GM21515 (cell line): ENCODE data around the gene CXCL9.
"Not testable (repeated sequence)": the region's sequence is repeated elsewhere in the genome, so short reads cannot be mapped to it uniquely, and the experiment has no call there.

Experiments used
- ATAC-seq: cut with Tn5 transposase; IDR thresholded peaks from one replicate; pipeline ENCODE4 v1.9.1; 2021; ENCODE audit not compliant: unreplicated experiment

Gene CXCL9

DNA sequence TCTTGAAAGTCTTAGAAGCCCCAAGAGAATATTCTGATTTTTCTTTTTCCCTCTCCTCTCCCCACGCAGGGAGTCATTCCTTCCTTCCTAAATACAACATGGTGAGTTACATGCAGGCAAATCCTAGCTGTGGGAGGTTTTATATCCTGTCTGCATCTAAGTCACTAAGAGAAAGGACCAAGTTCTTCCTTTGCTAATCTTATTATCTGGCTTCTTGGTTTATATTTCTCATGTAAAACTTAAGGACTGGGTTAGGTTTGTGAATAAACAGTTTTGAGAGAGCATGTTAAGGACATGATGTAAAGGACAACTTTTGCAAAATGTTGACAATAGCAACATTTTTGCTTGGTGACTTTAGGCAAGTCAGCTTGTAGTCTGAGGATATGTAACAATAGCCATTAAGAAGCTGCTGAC is 5.1 kb upstream of the CXCL9 start:
- no peak for ATAC-seq

DNA sequence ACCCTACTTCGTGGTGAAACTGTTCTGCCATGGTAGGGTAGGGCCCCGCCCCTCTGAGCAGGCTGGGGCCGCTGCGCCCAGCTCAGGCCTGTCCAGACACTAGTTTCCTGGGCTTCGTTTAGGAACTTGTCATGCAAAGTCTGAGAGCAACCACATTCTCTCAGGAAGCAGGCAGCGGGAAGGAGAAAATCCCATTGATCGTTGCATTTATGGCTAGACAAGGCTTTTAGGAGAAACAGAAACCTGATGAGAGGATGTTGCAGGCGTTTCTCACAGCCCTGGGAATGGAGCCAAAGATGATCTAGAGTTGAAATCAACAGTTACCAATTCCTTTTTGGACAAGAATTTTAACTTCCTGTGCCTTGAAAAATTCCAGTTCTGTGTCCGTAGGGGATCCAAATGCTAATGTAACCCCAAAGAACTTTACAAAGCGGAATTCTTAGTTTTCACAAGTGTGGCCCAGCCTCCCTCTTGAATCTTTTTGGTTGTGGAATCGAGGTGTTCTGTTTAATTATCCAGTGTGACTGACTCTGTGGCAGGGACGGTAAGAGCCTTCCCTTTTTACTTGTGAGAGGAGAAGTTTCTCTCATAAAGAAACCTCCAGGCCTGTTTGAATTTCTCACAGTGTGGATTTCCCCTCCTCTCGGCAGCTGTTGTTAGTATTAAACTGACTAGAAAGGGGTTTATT is 4.5 kb upstream of the CXCL9 start:
- ATAC-seq, result peak; percentile 54

DNA sequence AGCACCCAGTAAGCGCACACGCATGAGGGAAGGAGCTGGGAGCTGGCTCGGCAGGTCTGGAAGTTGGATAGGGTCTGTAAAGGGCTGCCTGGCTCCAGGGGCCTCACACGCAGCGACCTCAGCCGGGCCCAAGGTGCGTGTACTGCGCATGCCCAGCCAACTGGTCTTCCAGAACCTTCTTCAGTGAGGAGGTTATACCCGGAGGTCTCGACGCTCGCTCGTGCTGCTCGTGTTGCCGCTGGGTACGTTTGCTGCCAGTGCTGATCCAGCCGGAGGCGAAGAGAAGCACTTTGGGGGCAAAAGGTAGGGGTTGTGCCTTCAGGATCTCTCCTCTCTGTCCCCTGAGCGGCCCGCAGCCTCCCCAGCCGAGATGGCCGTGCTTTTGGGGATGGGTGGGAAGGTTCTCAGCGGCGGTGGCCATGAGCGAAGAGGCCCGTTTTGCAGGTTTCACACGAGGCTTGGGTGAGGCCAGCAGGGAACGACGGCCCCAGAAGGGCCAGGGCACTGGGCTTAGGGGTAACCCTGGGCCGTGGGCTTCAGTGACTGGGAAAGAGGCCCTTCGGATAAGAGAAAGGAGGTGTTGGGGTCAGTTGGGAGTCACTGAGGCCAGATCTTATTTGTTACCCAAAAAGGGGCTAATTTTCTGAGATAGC is 3.8 kb upstream of the CXCL9 start:
- ATAC-seq, result no peak

DNA sequence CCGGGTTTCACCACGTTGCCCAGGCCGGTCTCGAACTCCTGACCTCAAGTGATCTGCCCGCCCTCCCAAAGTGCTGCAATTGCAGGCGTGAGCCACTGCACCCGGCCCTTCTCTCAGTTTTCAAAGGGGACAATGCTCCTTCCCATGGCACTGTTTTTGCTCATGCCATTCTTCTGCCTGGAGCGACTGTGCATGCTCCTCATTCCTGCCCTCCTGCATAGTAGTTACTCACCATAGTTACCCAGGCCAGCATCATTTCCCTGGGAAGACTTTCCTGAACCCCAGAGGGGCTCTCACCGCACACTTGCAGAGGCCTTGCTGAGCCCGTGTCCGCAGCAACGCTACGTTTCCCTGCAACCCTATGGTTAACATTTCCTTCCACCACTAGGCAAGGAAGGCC is 3.3 kb upstream of the CXCL9 start:
- no peak for ATAC-seq

DNA sequence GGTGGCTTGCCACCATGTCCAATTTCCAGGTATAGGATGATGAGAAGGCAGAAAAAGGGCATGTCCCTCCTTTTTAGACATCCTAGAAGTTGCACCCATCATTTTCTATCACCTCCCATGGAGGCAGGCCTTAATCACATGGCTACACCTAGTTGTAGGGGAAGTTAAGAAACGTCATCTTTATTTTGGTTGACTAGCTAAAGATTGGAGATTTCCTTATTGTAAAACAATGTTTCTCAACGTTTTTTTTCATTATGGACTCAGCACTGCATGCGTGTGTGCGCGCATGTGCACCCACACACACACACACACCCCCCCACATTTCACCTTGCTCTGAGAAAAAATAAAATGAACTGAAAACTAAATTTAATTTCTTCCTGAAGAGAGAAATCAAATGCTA is 2.0 kb upstream of the CXCL9 start:
- no peak for ATAC-seq

DNA sequence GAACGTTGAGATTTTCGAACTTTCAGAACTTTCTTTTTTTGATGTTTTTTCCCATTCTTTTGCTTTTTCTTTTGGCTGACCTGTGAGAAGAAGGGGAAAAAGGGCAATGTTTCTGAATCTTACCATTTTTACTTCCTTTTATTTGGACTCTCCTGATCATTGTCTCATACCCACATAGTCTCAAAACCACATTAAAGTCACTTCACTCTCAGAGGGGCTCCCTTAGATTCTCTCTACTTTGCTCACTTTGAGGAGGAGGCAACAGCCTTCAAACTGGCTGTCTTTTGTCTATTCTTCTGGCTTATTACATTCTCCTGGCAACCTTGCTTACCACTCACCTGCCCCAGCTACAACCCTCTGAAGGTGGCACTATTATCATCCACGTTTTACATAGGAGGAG is 3.7 kb downstream of the CXCL9 start:
- ATAC-seq, result no peak

DNA sequence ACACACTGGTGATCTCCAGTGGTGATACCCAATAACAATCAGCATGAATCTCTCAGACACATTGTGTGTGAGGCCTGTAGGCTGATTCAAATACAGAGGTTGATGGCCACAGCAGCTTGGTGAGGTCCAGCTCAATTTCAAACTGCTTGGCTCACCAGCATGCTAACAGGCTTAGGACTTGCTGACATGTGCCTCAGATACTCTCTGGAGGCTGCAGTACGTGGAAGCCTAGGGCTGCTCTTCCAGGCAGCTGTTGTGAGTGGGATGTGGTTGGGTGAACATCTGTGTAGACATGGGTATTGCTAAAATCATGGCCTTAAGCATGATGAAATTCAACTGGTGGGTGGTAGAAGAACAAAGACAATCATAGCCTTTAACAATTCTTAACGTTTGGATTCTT is 4.3 kb downstream of the CXCL9 start:
- no peak for ATAC-seq

DNA sequence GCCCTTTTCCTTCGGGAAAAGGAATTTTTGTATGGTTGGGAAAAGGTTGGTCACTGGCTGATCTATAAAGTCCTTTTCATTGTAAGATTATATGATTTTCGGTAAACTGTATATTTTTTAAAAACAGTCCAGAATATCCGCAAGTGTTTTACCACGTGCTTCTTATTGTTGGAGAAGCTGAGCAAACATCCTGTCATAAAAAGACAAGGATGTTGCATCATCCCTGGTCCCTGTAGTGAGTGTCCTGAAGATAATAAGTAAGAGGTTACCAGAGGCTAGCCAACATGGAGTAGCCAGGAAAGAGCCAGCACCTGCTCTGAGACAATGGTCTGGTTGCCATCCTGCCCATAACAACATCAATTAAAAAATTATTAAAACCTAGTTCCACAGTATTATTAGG is 5.1 kb downstream of the CXCL9 start:
- no peak for ATAC-seq

DNA sequence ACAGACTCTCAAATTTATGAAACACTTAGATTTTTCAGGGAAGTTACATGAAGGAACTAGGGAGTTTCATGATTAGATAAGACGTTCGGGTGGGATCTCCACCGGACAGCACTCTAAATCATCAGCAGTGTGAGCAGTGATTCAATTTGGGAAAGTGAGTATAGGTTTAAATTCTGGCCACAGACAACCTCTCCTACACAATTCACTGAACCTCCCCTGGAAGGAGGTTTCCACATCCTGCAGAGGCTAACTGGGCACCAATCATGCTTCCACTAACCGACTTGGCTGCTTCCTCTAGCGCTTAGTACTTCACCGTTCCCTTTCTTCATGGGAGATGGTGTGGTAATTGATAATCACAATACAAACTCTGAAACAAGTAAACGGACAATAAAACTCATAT is 5.6 kb downstream of the CXCL9 start:
- ATAC-seq, result no peak

DNA sequence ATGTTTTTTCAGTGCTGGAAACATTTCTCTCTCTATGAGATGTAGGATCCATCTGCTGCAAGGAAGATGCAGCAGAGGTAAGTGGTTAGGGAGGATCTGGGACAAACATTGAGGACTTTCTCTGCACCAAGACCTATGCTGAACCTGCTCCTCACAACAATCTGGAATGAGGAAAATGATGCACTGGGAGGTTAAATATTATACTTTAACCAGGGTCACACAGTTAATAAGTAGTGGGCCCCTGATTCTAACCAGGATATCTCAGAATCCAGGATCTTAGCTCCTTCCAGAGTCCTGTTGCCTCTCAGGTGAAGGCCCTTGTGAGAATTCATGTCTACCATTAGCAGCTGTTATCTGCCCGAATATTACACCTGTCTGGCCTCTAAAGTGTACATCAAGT is 7.0 kb downstream of the CXCL9 start:
- ATAC-seq, result no peak

DNA sequence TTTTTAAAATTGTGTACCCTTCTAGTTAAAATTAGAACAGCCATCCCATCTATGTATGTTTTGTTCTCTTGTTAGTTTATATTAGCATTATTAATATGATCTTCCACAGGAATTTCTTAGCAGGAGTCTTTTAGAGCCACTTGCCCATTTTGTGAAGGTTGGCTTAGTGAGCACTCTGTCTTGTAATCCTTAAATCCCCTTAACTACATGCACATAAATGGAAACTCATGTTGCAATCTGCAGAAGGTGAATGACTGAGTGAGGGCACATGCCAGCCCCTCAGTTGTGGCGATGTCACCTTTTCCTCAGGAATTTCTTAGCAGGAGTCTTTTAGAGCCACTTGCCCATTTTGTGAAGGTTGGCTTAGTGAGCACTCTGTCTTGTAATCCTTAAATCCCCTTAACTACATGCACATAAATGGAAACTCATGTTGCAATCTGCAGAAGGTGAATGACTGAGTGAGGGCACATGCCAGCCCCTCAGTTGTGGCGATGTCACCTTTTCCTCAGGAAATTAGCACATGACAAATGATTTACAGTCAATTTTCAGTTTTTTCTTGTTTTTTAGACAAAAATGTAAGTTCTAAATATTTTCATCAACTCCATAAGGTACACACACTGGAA is 8.7 kb downstream of the CXCL9 start:
- ATAC-seq, result not testable (repeated sequence)

DNA sequence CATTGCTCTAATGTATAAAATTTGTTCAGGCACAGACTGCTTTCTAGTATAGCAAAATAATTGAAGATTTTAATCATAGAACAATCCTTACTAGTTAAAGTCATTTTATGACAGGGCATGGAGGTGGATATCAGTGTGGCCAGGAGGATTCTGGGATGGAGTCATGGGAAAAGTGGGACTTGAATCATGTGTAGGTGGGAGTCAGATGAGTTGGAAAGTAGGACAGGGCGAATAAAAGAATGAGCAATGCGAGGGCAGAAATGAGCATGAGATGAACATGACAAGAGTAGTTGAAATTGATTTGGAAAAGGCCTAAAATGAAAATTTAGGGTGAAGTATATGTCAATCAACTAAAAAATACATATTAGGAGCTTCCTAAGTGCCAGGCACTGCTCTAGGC is 9.4 kb downstream of the CXCL9 start:
- no peak for ATAC-seq

DNA sequence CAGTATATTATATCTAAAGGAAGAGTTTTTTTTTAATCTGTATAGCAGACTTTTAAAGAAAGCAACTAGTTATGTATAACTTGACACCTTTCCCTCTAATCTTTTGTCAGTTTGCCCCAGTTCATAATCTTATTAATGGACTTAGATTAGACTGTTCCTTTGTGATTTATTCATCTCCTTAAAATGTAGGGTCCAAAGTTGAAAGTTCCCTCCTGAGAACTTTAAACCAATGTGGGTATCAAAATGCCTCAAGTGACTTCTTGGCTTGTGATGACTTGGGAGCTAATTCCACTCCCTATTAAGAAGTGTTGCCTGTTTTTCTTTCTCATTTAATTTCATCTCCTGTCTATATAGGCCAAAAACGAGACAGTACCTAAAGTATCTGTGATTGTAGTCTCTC is 10.2 kb downstream of the CXCL9 start:
- no peak for ATAC-seq

DNA sequence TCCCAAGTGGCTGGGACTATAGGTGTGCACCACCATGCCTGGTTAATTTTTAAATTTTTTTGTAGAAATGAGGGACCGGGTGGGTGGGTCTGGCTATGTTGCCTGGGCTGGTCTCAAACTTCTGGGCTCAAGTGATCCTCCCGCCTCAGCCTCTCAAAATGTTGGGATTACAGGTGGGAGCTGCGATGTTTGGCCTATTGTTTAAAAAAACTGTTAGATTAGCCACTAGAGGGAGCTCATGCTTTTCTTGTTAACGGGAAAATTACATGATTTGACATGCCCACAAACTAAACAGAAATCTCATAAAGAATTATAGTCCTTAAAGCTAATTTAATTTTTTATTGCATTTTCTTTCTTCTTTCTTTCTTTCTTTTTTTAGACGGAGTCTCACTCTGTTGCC is 11.6 kb downstream of the CXCL9 start:
- no peak for ATAC-seq

DNA sequence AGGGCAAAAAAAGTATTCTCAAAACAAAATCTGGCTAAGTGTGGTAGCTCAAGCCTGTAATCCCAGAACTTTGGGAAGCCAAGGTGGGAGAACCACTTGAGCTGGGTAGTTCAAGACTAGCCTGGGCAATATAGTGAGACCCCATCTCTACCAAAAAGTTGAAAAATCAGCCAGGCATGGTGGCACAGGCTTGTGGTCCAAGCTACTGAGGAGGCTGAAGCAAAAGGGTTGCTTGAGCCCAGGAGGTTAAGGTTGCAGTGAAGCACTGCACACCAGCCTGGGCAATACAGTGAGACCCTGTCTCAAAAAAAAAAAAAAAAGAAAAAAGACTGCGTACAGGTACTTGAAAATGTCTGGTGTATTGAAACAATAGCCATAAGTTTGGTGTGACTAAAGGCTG is 14.8 kb downstream of the CXCL9 start:
- ATAC-seq, result no peak

DNA sequence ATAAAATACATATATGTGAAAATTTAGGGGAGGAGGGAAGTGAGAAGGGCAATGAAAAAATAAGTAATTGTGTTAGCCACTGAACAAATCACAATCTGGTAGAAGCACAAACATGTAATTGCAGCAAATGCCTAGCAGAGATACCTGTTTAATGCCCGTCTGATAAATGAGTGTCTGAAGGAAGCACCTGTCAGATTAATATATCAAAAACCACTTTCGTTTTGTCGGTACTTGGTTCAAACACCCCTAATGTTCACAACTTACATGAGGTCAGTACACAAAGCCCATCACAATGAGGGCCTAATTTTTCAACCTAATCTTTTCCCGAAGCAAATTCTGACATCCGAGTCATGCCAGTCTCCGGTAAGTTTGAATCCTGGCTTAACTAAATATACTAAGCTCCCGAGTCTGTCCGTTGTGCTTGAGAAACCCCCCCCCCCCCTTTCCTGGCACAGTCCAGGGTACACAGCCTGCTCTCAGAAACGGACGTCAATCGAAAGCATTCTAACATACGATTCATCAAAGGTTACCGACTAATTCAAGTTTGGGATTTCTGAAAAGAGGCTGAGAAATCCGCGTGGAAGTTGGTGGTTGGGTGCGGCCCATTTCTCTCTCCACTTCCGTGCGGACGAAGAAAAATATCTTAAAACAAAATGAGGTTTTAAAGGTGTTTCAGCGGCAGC is 17.3 kb downstream of the CXCL9 start:
- no peak for ATAC-seq

DNA sequence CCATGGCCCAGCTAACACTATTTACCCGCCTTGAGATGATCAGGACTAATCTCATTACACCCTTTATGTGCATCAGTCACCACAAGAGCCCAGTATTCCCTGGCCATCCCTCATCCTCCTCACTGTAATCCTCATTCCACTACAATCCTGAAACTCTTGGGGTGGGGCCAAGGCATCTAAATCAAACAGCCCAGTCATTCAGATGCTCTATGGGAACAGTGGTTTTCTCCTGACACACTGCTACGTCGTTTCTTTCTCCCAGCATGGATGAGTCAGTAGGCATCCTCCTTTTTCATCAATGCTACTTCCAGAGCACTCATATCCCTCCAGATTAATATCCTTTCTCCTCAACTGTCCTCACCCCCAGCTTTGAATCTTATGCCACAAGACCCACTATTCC is 22.2 kb downstream of the CXCL9 start:
- no peak for ATAC-seq

DNA sequence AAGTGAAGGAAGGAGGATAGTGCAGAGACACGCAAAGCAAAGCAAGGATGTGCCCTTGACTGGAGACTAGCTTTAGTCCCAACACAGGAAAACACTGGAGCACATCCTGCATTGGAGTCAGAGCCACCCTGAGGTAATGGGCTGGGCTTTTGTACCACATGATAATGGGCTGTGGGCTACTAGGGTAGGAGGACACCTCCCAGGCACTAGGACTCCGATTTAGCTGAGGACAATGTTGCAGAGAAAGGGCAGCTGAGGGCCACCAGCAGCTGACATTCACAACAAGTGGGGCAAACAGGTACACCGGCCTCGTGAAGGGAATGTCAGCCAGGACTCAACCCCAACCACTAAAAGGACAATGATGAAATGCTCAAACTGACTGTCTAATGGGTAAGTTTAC is 26.7 kb downstream of the CXCL9 start:
- ATAC-seq, result no peak

DNA sequence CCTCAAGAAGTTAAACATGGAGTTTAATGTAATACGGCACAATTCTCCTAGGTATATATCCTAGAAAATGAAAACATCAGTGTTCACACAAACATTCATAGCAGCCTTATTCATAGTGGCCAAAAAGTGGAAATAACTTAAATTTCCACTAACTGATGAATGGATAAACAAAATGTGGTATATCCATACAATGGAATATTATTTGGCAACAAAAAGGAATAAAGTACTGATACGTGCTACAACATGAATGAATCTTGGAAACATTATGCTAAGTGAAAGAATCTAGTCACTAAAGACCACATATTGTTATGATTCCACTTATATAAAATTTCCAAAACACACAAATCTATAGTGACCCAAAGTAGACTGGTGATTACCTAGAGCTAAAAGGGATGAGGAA is 31.1 kb downstream of the CXCL9 start:
- no peak for ATAC-seq

DNA sequence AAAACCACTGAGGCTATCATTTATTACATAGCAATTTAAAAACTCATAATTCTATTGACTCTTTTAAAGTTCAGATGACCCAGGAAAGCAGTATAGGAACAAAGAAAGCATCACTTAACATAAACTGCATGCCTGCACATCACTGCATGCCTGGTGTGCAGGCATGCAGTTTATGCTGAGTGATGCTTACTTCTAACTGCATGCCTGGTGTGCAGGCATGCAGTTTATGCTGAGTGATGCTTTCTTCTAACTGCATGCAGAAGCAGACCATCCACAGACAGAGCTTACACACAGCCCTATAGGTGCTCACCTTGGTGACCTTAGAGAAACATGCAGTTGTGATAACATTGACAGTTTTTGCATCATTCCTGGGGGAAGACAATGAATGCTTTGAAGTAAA is 33.5 kb downstream of the CXCL9 start:
- no peak for ATAC-seq

DNA sequence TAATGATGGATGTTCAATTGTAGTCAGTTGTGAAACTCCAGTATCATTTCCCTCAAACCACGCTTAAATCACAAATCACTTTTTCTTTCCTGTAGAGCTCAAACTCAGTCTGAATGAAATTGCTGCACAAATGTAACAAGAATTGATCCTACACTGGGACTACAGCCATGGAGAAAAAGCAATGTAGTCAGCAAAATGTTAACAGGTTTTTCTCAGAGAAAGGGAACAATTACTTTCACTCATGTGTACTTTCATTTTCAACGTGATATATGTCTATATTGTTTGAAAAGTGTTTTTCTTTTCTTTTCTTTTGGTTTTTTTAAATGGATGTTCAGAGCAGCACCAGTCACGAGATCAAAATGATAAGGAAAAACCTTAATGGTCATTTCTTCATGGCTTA is 39.2 kb downstream of the CXCL9 start:
- ATAC-seq, result no peak

DNA sequence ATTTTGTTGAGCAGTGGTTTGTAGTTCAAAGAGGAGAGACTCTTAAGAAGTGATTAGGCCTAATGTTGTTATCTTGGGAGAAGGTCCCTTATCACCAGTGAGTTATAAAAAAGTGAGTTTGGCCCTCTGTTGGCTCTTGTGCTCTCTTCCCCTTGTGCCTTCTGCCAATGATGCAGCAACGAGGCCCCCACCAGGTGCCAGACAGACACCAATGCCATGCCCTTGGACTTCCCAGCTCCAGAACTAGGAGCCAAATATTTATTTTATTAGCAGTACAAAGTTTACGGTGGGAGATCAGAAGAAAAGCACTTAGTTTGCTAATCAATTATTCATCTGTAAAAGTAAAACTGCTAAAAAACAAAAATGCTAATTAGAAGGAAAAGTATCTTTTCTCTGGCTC is 43.8 kb downstream of the CXCL9 start:
- no peak for ATAC-seq
